Smooth muscle cell of the brain vasculature (primary cell): ENCODE measurements around the gene PGRMC1.
"Not testable (repeated sequence)": the region's sequence is repeated elsewhere in the genome, so short reads cannot be mapped to it uniquely, and the experiment has no call there.

Experiments
- DNase-seq: peaks from one replicate; pipeline ENCODE4 v3.0.0-alpha.2; 2012; ENCODE audit warnings: low read depth, low spot score

The PGRMC1 gene

GRCh38 chrX:119235872-119236622 lies at the start of gene PGRMC1:
TSS of gene PGRMC1 (plus strand) at chrX:119236285. CDS start at chrX:119236364, 79 bp downstream.
- DNase-seq, result peak; percentile 32

GRCh38 chrX:119186763-119187162 lies 49.3 kb upstream of the PGRMC1 start:
- no peak for DNase-seq

DNA sequence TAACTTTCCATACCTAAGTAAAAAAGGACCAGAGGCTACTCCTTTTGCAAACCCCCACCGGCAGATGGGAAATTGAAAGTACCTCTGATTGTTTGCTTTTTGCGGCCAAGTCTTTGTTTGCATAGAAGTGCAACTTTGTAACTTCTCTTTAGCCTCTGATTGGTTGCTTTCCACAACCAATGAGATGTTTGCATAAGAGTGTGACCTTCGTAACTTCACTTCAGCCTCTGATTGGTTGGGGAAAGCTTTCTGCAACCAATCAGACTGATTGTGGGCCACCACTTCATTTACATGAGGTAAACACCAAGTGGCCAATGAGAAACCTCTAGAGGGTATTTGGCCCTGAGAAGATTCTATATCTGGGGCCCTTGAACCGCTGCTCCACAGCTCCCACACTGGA lies 48.8 kb upstream of the PGRMC1 start:
- no peak for DNase-seq

DNA sequence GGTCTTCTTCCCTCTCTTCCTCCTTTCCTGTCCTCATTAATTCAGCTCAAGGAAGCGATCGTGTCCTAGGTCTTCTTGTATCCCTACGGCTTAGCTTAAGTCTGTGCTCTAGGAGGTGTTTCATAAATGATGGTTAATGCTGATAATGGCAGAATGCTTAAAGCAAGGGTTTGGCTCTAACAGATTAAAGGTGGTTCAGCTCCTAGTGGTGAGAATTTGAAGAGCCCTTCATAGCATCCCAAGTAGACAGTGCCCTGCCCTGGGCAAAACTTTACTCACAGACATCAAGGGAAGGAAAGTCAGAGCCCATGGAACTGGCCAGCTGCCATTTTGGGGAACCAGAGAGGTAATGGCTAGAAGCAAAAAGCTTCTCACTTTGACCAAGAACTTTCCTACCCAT lies 47.0 kb upstream of the PGRMC1 start:
- no peak for DNase-seq

- peak; percentile 7 for DNase-seq
Observed at GRCh38 chrX:119189595-119189994, 46.5 kb upstream of the PGRMC1 start.

GRCh38 chrX:119190091-119190681 lies 45.9 kb upstream of the PGRMC1 start:
- no peak for DNase-seq

DNA sequence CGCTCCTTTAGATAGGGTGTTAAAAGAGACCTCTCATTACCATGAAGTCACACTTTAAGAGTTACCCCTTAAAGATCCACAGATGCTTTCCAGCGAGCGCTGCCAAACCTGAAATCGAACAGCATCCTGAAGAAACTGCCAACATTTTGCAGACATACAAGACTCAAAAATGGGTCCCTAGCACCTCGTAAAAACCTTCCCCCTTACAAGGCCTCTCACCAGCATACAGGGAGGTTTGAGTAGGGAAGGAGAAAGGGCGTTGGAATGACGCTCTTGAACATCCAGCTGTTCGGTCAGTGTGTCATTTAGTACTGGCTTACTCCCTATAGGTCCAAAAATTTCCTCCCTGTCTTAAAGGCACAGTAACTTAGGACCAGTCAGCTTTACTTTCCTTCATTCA lies 45.3 kb upstream of the PGRMC1 start:
- no peak for DNase-seq

DNA sequence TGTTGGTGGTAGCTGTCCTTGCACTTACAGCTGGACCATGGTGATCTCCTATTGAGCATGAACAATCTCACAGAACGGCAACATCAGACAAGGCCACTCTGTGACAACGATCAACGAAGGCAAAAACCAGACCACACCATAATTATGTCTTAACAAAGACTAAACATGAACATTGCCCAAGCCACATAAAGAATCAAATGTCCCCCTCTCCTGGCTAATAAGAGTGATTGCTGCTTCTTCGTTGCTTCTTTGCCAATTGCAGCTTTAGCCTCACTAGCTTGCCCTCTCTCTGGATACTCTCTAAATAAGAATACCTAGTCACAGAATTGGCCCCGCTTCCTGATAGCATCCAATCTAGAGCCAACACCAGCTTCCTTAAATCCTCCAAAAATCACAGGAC lies 41.5 kb upstream of the PGRMC1 start:
- DNase-seq, result no peak

GRCh38 chrX:119201570-119201969 lies 34.5 kb upstream of the PGRMC1 start:
- no peak for DNase-seq

- no peak for DNase-seq
Observed at GRCh38 chrX:119206203-119206602, 29.9 kb upstream of the PGRMC1 start.

DNA sequence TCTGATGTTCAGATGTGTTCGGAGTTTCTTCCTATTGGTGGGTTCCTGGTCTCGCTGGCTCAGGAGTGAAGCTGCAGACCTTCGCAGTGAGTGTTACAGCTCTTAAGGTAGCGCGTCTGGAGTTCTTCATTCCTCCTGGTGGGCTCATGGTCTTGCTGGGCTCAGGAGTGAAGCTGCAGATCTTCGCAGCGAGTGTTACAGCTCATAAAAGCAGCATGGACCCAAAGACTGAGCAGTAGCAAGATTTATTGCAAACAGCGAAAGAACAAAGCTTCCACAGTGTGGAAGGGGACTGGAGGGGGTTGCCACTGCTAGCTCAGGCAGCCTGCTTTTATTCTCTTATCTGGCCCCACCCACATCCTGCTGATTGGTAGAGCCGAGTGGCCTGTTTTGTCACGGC lies 28.6 kb upstream of the PGRMC1 start:
- DNase-seq, result not testable (repeated sequence)

DNA sequence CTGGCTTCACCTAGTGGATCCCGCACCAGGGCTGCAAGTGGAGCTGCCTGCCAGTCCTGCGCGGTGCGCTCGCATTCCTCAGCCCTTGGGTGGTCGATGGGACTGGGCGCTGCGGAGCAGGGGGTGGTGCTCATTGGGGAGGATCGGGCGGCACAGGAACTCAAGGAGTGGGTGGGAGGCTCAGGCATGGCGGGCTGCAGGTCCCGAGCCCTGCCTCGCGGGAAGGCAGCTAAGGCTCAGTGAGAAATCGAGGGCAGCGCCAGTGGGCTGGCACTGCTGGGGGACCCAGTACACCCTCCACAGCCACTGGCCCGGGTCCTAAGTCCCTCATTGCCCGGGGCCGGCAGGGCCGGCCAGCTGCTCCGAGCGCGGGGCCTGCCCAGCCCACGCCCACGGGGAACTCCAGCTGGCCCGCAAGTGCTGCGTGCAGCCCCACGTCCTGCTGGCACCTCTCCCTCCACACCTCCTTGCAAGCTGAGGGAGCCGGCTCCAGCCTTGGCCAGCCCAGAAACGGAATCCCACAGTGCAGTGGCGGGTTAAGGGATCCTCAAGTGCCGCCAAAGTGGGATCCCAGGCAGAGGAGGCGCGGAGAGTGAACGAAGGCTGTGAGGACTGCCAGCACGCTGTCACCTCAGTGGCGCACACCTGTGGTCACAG lies 27.6 kb upstream of the PGRMC1 start:
- no peak for DNase-seq

GRCh38 chrX:119210931-119211648 lies 25.0 kb upstream of the PGRMC1 start:
- DNase-seq, result not testable (repeated sequence)

DNA sequence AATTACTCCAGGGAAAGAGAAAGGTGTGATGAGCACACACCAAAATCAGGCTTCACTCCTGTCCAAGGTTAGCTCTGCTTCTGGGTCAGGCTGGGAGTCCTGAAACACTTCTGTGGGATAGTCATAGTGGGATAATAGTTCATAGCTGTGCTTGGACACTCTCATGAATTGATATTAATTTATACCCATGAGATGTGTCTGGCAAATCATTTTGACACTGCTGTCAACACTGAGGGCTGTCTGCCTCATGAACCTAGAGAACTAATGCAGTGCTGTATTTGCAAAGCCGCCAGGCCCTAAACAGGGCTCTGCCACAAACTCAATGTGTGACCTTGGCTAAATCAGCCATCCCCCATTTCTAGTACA lies 24.5 kb upstream of the PGRMC1 start:
- DNase-seq, result no peak

DNA sequence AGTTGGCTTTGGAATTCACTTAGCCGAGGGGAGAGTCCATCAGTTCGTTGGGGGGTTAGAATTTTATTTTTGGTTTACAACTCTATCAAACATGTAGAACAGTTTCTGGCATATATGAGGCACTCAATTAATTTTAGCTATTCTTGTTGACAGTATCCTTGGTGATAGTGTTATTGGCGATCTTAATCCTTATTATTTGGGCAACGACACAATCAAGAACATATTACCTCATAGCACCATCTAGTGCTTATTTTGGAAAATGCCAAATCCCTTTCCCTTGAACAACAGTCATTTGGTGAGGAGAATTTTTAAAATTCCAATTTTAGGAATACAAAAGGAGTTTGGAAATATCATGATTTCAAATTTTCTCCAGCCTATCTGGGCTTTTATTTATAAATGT lies 17.9 kb upstream of the PGRMC1 start:
- DNase-seq, result no peak

- DNase-seq, result no peak
Observed at GRCh38 chrX:119222932-119223331, 13.2 kb upstream of the PGRMC1 start.

GRCh38 chrX:119223783-119224182 lies 12.3 kb upstream of the PGRMC1 start:
- no peak for DNase-seq

DNA sequence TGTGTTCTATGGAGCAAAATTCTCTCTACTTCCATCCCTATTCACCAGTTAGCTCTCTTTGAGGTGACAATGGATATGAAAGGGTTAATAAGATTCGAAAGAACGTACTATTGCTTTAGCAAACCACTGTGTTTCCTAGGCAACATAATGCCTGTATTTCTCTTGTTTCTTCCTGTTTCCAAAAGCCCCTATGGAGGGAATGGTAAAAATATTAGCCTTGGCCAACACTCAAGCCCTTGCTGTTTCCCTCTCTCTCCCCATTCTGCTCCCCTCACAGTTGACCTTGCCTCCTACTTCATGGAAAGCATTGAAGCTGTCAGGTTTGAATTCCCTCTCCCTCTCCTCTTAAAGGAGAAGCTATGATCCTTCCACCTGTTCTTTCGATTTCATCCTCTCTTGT lies 9.6 kb upstream of the PGRMC1 start:
- DNase-seq, result peak; percentile 36

GRCh38 chrX:119228512-119229252 lies 7.4 kb upstream of the PGRMC1 start:
- peak; percentile 32 for DNase-seq

- no peak for DNase-seq
Observed at GRCh38 chrX:119229253-119229615, 6.9 kb upstream of the PGRMC1 start.

DNA sequence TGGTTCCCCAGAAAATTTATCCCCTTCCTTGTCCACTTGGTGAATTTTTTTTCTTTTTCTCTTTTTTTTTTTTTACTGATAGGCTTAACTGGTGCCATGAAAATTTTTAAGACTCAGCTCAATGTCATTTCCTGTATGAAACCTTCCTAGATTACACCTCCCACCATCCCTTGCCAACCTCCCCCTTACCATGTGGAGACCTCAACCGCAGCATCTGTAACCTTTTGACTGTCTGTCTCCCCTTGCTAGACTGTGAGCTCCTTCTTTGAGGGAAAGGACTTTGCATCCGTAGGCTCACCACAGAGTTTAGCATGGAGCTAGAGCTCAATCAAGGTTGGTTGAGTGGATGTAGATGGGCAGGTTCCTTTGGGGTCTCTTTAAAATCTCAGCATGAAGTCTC lies 5.2 kb upstream of the PGRMC1 start:
- no peak for DNase-seq
